ENCODE data around the gene SND1. TPM values are rescaled to one million over a fixed set of nuclear protein-coding genes. Genes with fewer than 3 reads are reported as not detected.

Gene SND1
- total and polyA plus RNA-seq, 7 experiments from 2014 or later: 68.6 to 253 (median 137) TPM

DNA sequence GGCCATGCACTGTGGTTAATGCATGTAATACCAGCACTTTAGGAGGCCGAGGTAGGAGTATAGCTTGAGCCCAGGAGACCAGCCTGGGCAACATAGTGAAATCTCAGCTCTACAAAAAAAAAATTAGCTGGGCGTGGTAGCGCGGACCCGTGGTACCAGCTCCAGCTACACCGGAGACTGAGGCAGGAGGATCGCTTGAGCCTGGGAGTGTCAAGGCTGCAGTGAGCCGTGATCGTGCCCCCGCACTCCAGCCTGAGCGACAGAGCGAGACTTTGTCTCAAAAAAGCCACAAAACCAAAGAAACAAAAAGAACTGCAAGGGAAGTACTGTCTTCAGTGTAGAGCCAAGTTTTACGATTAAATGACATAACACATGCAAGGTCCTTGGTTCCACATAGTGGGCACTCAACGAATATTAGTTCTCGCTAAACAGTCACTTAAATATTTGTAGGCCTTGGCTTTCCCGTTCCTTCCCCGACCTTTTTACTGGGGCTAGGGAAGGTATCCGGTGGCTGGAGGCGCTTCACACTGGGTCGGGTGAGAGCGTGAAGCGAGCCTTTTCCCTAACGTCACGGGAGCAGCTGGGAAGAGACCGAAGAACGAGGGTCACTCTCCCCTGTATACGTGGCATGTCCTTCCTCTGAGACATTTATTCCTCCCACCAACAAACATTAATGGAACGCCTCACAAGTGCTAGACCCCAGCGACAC, 993 bp upstream of the SND1 start:
- DNase-seq (peak in 7 of 9 donors; percentile 7 to 44 (median 30)), ATAC-seq (no peak)
- Mint-ChIP-seq H3K4me3 (peak overlapping the region in 6 of 10 donors; percentile 98 to 99 (median 98)), H3K4me1 (peaks cover 0 to 51% (median 38%) of the 10 kb centered on the region in 7 donors), H3K9me3 (no peaks in the 10 kb centered on the region), H3K36me3 (peaks cover 0 to 16% (median 7%) of the 10 kb centered on the region in 5 donors), H3K27ac (peak overlapping the region in 5 of 9 donors; percentile 94 to 99 (median 98)), H3K27me3 (peaks cover 0 to 7% (median 0%) of the 10 kb centered on the region in 5 donors)
- Histone ChIP-seq H3K27me3 (ENCODE audit: control insufficient read depth in 2 of 2, insufficient read depth in 2 of 2, low read length in 2 of 2) (no peaks in the 10 kb centered on the region), H3K4me1 (ENCODE audit: control insufficient read depth in 2 of 2, insufficient read depth in 2 of 2, low read length in 2 of 2) (peaks cover 22 to 26% of the 10 kb centered on the region in 2 donors), H3K36me3 (ENCODE audit: control insufficient read depth in 2 of 3, insufficient read depth in 3 of 3, low read length in 3 of 3) (peaks cover 0 to 4% (median 0%) of the 10 kb centered on the region in 3 experiments), H3K27ac (ENCODE audit: low read depth, low read length) (peak overlapping the region; percentile 86), H3K9me3 (ENCODE audit: control insufficient read depth in 2 of 3, low read length in 3 of 3) (no peaks in the 10 kb centered on the region), H3K4me3 (ENCODE audit: low read length) (peak overlapping the region; percentile 96)
- CTCF ChIA-PET: no interaction called here
- intact Hi-C loops (cut with micrococcal nuclease): loop anchor here (1.0 to 10.0 kb wide), 14 partner anchors 63 to 1961 kb away; partner anchors contain the start of genes ARF5 (in 2 of the 2), ATP6V1F (in 2 of the 2), RBM28 (in 2 of the 2) and CALU (in 1 of the 2)
- POLR2A ChIA-PET: interaction anchor here (1.0 to 4.1 kb wide), 3 partner anchors 16 to 258 kb away, joined by 3 to 40 read pairs (median 5); partner anchors contain the start of genes ARF5, GCC1 and ZNF800

DNA sequence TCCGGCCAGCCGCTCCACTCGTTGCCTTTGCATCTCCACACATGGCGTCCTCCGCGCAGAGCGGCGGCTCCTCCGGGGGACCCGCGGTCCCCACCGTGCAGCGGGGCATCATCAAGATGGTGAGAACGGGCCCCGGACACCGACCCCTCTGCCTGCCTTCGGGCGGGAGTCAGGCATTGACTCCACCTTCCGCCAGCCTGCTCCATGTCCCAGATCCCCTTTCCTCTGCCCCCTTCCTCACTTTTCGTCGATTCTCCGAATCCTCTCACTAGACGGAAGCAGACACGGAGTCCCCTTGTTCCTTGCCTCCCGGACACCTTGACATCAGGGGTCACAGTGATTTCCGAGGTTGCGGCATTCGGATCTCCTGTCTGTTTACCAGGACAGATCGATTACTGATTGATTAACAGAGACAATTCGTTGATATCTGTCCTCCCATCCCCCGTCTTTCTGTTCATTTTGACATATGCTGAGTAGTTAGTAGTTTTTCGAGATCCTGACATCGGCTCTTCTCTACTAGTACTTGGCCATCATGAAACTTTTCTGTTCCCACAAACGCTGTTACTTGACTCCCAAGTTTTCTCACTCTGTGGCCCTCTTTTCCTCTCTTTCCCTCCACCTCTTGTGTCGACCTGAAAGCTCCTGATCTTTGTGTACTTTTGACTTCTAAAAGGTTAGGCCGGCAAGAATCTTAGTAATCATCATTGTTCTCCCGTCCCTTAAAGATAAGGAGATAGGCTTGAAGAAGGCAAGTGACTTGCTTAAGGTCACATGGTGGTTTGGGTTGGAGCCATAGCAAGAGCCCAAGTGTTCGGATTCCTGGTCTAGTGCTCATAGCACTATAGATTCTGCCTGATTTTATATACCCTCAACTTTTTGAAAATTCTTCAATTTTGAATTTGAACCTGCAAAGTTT, 597 bp downstream of the SND1 start:
- DNase-seq (no peak), ATAC-seq (peak; percentile 14)
- H3K9me3 Mint-ChIP-seq: no peaks in the 10 kb centered on the region
- peaks cover 0 to 1% (median 0%) of the 10 kb centered on the region in 5 donors for H3K27me3 Mint-ChIP-seq
- peaks cover 22 to 26% of the 10 kb centered on the region in 2 donors for H3K4me1 ChIP-seq (ENCODE audit: control insufficient read depth in 2 of 2, insufficient read depth in 2 of 2, low read length in 2 of 2)
- intact Hi-C loops (cut with micrococcal nuclease): loop anchor here (2.0 to 10.0 kb wide), 9 partner anchors 238 to 1960 kb away; partner anchors contain the start of genes AHCYL2 (in 1 of the 2), ATP6V1F (in 1 of the 2), IMPDH1 (in 1 of the 2) and LRRC4 (in 1 of the 2)
- H3K36me3 Mint-ChIP-seq: peaks cover 3 to 22% (median 12%) of the 10 kb centered on the region in 5 donors
- H3K27me3 ChIP-seq (ENCODE audit: control insufficient read depth in 2 of 2, insufficient read depth in 2 of 2, low read length in 2 of 2): no peaks in the 10 kb centered on the region
- H3K4me1 Mint-ChIP-seq: peaks cover 11 to 62% (median 50%) of the 10 kb centered on the region in 7 donors
- peak overlapping the region in 6 of 10 donors; percentile 98 to 99 (median 98) for H3K4me3 Mint-ChIP-seq
- peak overlapping the region; percentile 96 for H3K4me3 ChIP-seq (ENCODE audit: low read length)
- H3K36me3 ChIP-seq (ENCODE audit: control insufficient read depth in 2 of 3, insufficient read depth in 3 of 3, low read length in 3 of 3): peaks cover 0 to 4% (median 0%) of the 10 kb centered on the region in 3 experiments
- ChIA-PET CTCF (no interaction called here), POLR2A (interaction anchor here (1.0 to 4.1 kb wide), 2 partner anchors 66 to 260 kb away, joined by 3 to 40 read pairs; partner anchors contain the start of genes ARF5, GCC1 and ZNF800)
- H3K27ac ChIP-seq (ENCODE audit: low read depth, low read length): peak overlapping the region; percentile 86
- H3K27ac Mint-ChIP-seq: peak overlapping the region in 5 of 9 donors; percentile 94 to 99 (median 98)
- no peaks in the 10 kb centered on the region for H3K9me3 ChIP-seq (ENCODE audit: control insufficient read depth in 2 of 3, low read length in 3 of 3)

- no peak overlapping the region for H3K27ac ChIP-seq (ENCODE audit: low read depth, low read length)
- ChIA-PET POLR2A (interaction anchor here (1.0 to 4.1 kb wide), 2 partner anchors 67 to 261 kb away, joined by 3 to 40 read pairs; partner anchors contain the start of genes ARF5, GCC1 and ZNF800), CTCF (no interaction called here)
- Mint-ChIP-seq H3K4me1 (peaks cover 16 to 67% (median 52%) of the 10 kb centered on the region in 7 donors), H3K9me3 (no peaks in the 10 kb centered on the region), H3K4me3 (peak overlapping the region in 6 of 10 donors; percentile 98 to 99 (median 98)), H3K36me3 (peaks cover 3 to 26% (median 15%) of the 10 kb centered on the region in 5 donors), H3K27me3 (no peaks in the 10 kb centered on the region), H3K27ac (peak overlapping the region in 5 of 9 donors; percentile 33 to 98 (median 57))
- no peak for DNase-seq
- H3K27me3 ChIP-seq (ENCODE audit: control insufficient read depth in 2 of 2, insufficient read depth in 2 of 2, low read length in 2 of 2): no peaks in the 10 kb centered on the region
- peak overlapping the region; percentile 96 for H3K4me3 ChIP-seq (ENCODE audit: low read length)
- peaks cover 22 to 26% of the 10 kb centered on the region in 2 donors for H3K4me1 ChIP-seq (ENCODE audit: control insufficient read depth in 2 of 2, insufficient read depth in 2 of 2, low read length in 2 of 2)
- ATAC-seq: no peak
- intact Hi-C loops (cut with micrococcal nuclease): loop anchor here (2.0 to 10.0 kb wide), 9 partner anchors 239 to 1959 kb away; partner anchors contain the start of genes AHCYL2 (in 1 of the 2), ATP6V1F (in 1 of the 2), IMPDH1 (in 1 of the 2) and LRRC4 (in 1 of the 2)
- H3K36me3 ChIP-seq (ENCODE audit: control insufficient read depth in 2 of 3, insufficient read depth in 3 of 3, low read length in 3 of 3): peaks cover 0 to 4% (median 0%) of the 10 kb centered on the region in 3 experiments
- H3K9me3 ChIP-seq (ENCODE audit: control insufficient read depth in 2 of 3, low read length in 3 of 3): no peaks in the 10 kb centered on the region
These were observed 1.4 kb downstream of the SND1 start for GRCh38 chr7:127653396-127653795.

DNA sequence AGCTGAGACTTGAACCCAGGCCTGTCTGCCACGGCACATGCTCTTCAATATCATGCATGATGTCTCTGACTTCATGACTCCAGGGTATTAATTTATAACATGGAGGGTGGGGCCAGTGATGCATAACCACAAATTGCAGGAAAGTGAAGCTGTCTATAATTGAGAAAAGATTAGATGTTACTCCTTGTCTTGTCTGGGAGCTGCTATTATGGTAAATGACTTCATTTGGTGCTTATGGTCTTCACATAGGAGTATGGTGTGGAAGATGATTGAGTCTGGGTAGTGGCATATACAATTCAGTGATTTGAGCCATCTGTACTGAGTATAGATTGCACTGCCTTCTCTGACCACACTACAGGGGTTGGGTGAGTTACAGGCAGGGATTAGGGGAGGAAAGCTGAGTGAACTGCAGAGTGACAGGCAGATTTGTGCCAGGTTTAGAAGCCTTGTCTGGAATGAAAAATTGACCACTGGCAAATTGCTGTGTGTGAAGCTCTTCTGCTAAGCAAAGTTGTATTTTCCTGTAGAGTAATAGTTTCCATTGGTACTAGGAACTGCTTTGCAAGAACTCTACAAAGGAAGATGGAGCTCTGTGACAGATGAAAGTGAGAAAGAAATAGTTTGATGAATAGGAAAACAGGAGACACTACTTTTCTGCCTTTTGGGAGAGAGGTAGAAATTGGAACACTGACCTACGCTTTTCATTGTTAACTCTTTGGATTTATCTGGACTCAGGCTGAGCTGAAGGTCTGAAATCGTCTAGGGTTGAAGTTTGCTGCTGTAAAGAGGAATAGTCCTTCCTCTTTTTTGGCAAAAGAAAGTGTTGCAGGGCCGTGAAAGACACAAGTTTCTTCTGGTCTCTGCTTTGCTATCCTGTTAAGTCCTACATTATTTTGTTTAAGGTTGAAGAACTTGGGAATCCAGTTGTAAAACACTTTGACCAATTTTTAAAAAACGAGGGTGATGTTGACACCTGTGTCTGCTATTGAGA, 2.7 kb downstream of the SND1 start:
- ATAC-seq (no peak), DNase-seq (no peak)
- peaks cover 0 to 4% (median 4%) of the 10 kb centered on the region in 3 experiments for H3K36me3 ChIP-seq (ENCODE audit: control insufficient read depth in 2 of 3, insufficient read depth in 3 of 3, low read length in 3 of 3)
- H3K4me1 Mint-ChIP-seq: peaks cover 23 to 80% (median 59%) of the 10 kb centered on the region in 7 donors
- H3K27me3 ChIP-seq (ENCODE audit: control insufficient read depth in 2 of 2, insufficient read depth in 2 of 2, low read length in 2 of 2): no peaks in the 10 kb centered on the region
- no peak overlapping the region for H3K4me3 ChIP-seq (ENCODE audit: low read length)
- no peaks in the 10 kb centered on the region for H3K9me3 ChIP-seq (ENCODE audit: control insufficient read depth in 2 of 3, low read length in 3 of 3)
- H3K9me3 Mint-ChIP-seq: no peaks in the 10 kb centered on the region
- POLR2A ChIA-PET: interaction anchor here (1.0 kb wide), 1 partner anchor 70 kb away, joined by 3 read pairs; no protein-coding TSS in a partner anchor
- intact Hi-C loops (cut with micrococcal nuclease): loop anchor here (5.0 to 10.0 kb wide), 6 partner anchors 300 to 1958 kb away; partner anchors contain the start of genes ATP6V1F (in 1 of the 2), LRRC4 (in 1 of the 2), NRF1 (in 1 of the 2) and TNPO3 (in 1 of the 2)
- CTCF ChIA-PET: no interaction called here
- peaks cover 3 to 38% (median 15%) of the 10 kb centered on the region in 5 donors for H3K36me3 Mint-ChIP-seq
- no peak overlapping the region for H3K27ac ChIP-seq (ENCODE audit: low read depth, low read length)
- peak overlapping the region in 8 of 10 donors; percentile 14 to 99 (median 50) for H3K4me3 Mint-ChIP-seq
- peaks cover 22 to 26% of the 10 kb centered on the region in 2 donors for H3K4me1 ChIP-seq (ENCODE audit: control insufficient read depth in 2 of 2, insufficient read depth in 2 of 2, low read length in 2 of 2)
- H3K27ac Mint-ChIP-seq: peak overlapping the region in 2 of 9 donors; percentile 24 to 27
- no peaks in the 10 kb centered on the region for H3K27me3 Mint-ChIP-seq

DNA sequence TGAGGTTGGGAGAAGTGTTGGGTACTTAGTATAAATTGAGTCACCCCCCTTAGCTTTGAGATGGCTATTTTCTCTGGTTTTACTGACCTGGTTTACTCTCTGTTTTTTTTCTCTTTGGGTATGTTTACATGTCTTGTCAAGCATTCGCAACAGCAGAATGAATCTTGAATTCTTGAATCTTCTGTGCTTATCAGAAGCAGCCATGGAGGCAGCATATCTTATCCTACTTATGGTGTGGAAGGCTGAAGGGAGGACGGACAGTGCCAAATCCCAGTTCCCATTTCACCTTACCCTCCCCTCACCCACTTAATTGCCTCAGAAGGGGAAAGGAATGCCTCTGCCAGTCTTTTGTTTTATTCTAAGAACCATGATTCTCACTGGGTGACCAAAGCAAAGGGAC, 3.7 kb downstream of the SND1 start:
- Histone ChIP-seq H3K4me1 (ENCODE audit: control insufficient read depth in 2 of 2, insufficient read depth in 2 of 2, low read length in 2 of 2) (peaks cover 22 to 24% of the 10 kb centered on the region in 2 donors), H3K9me3 (ENCODE audit: control insufficient read depth in 2 of 3, low read length in 3 of 3) (no peaks in the 10 kb centered on the region), H3K27me3 (ENCODE audit: control insufficient read depth in 2 of 2, insufficient read depth in 2 of 2, low read length in 2 of 2) (no peaks in the 10 kb centered on the region), H3K4me3 (ENCODE audit: low read length) (no peak overlapping the region), H3K27ac (ENCODE audit: low read depth, low read length) (no peak overlapping the region), H3K36me3 (ENCODE audit: control insufficient read depth in 2 of 3, insufficient read depth in 3 of 3, low read length in 3 of 3) (peaks cover 0 to 8% (median 4%) of the 10 kb centered on the region in 3 experiments)
- peak overlapping the region in 2 of 10 donors; percentile 31 to 72 for H3K4me3 Mint-ChIP-seq
- DNase-seq (no peak), ATAC-seq (no peak)
- peaks cover 8 to 47% (median 20%) of the 10 kb centered on the region in 5 donors for H3K36me3 Mint-ChIP-seq
- ChIA-PET POLR2A (no interaction called here), CTCF (no interaction called here)
- peaks cover 32 to 90% (median 65%) of the 10 kb centered on the region in 7 donors for H3K4me1 Mint-ChIP-seq
- peak overlapping the region in 1 of 9 donors; percentile 15 for H3K27ac Mint-ChIP-seq
- H3K27me3 Mint-ChIP-seq: no peaks in the 10 kb centered on the region
- intact Hi-C loops (cut with micrococcal nuclease): loop anchor here (10.0 kb wide), 2 partner anchors 301 to 1209 kb away; partner anchors contain the start of gene ATP6V1F (in 1 of the 2)
- no peaks in the 10 kb centered on the region for H3K9me3 Mint-ChIP-seq
